Epithelial cell of esophagus (primary cell): ENCODE data around the gene CLEC3A.

Experiments
- DNase-seq: peaks from one replicate; pipeline ENCODE4 v3.0.0; 2010; ENCODE audit warnings: low read depth
- H3K4me3 ChIP-seq: 2 replicates; pipeline ENCODE4 v1.5.1; 2011; ENCODE audit warnings: mild to moderate bottlenecking, low read length, control low read depth
- CTCF ChIP-seq: IDR thresholded peaks from 2 replicates; pipeline ENCODE4 v1.5.1; 2011; ENCODE audit warnings: low read depth, mild to moderate bottlenecking, low read length, control low read depth, inconsistent platforms; ENCODE audit not compliant: insufficient read depth; ENCODE audit errors: missing control alignments

Gene CLEC3A

GRCh38 chr16:78075800-78076199, 53.5 kb downstream of the CLEC3A start:
- H3K4me3 ChIP-seq = no peak overlapping the region
- no peak for TF ChIP-seq CTCF
- DNase-seq = no peak

- H3K4me3 ChIP-seq = no peak overlapping the region
- no peak for DNase-seq
- TF ChIP-seq CTCF = no peak
These were observed 59.0 kb downstream of the CLEC3A start for GRCh38 chr16:78081341-78081740.
